Measurements from ENCODE around the gene RFC1.

Gene RFC1

GRCh38 chr4:39255266-39255665 lies 110.9 kb downstream of the RFC1 start:
- ChIA-PET POLR2A (no interaction called here), CTCF (interaction anchor here (1.6 kb wide), 1 partner anchor 157 kb away, joined by 3 read pairs; no protein-coding TSS in a partner anchor)
- peaks cover 0 to 3% (median 0%) of the 10 kb centered on the region in 4 experiments for H3K36me3 ChIP-seq (ENCODE audit: control insufficient read depth in 4 of 4, insufficient read depth in 4 of 4, low read length in 3 of 4)
- no peaks in the 10 kb centered on the region for H3K27me3 ChIP-seq (replicated peaks in 2 of 5; ENCODE audit: control insufficient read depth in 4 of 5, insufficient read depth in 5 of 5, low read length in 4 of 5)
- no peak overlapping the region for H3K4me3 ChIP-seq (ENCODE audit: control insufficient read depth in 1 of 7, extremely low read depth in 1 of 7, insufficient read depth in 4 of 7, low read depth in 2 of 7, low read length in 6 of 7)
- no peak for DNase-seq
- H3K4me1 ChIP-seq (ENCODE audit: control extremely low read depth in 1 of 4, control insufficient read depth in 4 of 4, insufficient read depth in 4 of 4, low read length in 3 of 4) = no peaks in the 10 kb centered on the region
- no peak overlapping the region for H3K27ac ChIP-seq (ENCODE audit: insufficient read depth in 1 of 2, low read depth in 1 of 2, low read length in 2 of 2, poor library complexity in 1 of 2, severe bottlenecking in 2 of 2)
- no peaks in the 10 kb centered on the region for H3K9me3 ChIP-seq (ENCODE audit: control extremely low read depth in 1 of 5, control insufficient read depth in 4 of 5, insufficient read depth in 2 of 5, low read depth in 1 of 5, low read length in 4 of 5)
- 79% methylated on average over 2 of the region's 2 CpGs for WGBS (ENCODE audit: insufficient coverage)

DNA sequence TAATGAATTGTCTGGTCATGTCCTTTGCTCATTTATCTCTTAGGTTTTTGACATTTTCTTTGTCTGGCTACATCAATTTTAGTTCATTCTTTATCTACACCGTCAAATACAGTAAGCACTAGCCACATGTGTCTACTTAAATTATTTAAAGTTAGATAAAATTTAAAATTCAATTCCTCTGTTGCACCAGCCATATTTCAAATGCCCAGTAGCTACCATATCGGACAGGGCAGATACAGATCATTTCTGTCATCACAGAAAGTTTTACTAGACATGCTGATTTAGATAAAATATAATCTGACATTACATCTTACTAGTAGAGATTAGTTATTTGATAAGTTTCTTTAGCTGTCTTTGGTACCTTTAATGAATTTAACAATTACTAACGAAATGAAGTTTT lies 122.7 kb downstream of the RFC1 start:
- ChIA-PET POLR2A (interaction anchor here (0.5 kb wide), 1 partner anchor 8 kb away, joined by 3 read pairs; no protein-coding TSS in a partner anchor), CTCF (interaction anchor here (0.6 kb wide), 1 partner anchor 175 kb away, joined by 3 read pairs; no protein-coding TSS in a partner anchor)
- Histone ChIP-seq H3K4me3 (ENCODE audit: control insufficient read depth in 1 of 7, extremely low read depth in 1 of 7, insufficient read depth in 4 of 7, low read depth in 2 of 7, low read length in 6 of 7) (no peak overlapping the region), H3K4me1 (ENCODE audit: control extremely low read depth in 1 of 4, control insufficient read depth in 4 of 4, insufficient read depth in 4 of 4, low read length in 3 of 4) (no peaks in the 10 kb centered on the region), H3K27ac (ENCODE audit: insufficient read depth in 1 of 2, low read depth in 1 of 2, low read length in 2 of 2, poor library complexity in 1 of 2, severe bottlenecking in 2 of 2) (no peak overlapping the region), H3K36me3 (ENCODE audit: control insufficient read depth in 4 of 4, insufficient read depth in 4 of 4, low read length in 3 of 4) (peaks cover 0 to 12% (median 2%) of the 10 kb centered on the region in 4 experiments), H3K9me3 (ENCODE audit: control extremely low read depth in 1 of 5, control insufficient read depth in 4 of 5, insufficient read depth in 2 of 5, low read depth in 1 of 5, low read length in 4 of 5) (peaks cover 0 to 7% (median 4%) of the 10 kb centered on the region in 5 experiments), H3K27me3 (replicated peaks in 2 of 5; ENCODE audit: control insufficient read depth in 4 of 5, insufficient read depth in 5 of 5, low read length in 4 of 5) (no peaks in the 10 kb centered on the region)
- WGBS (ENCODE audit: insufficient coverage) = no CpG with 5 or more reads among the region's 3 CpGs
- DNase-seq = no peak
